Activated naive CD4-positive, alpha-beta T cell (primary cell): ENCODE measurements around the gene KCNG2.

Source experiments
- DNase-seq, 4 experiments: peaks; one replicate each; lab custom pipeline; 2025; lab: John Stamatoyannopoulos, UW

Gene KCNG2

GRCh38 chr18:79786304-79786703 lies 11.4 kb upstream of the KCNG2 start:
- DNase-seq, result no peak

GRCh38 chr18:79786786-79787526 lies 10.8 kb upstream of the KCNG2 start:
- no peak for DNase-seq

GRCh38 chr18:79787527-79787864 lies 10.2 kb upstream of the KCNG2 start:
- DNase-seq, result no peak

GRCh38 chr18:79787865-79788733 lies 9.6 kb upstream of the KCNG2 start:
- no peak for DNase-seq

GRCh38 chr18:79788734-79789085 lies 9.0 kb upstream of the KCNG2 start:
- DNase-seq, result no peak

GRCh38 chr18:79789091-79789891 lies 8.4 kb upstream of the KCNG2 start:
- no peak for DNase-seq

GRCh38 chr18:79789901-79790890 lies 7.5 kb upstream of the KCNG2 start:
- no peak for DNase-seq

- no peak for DNase-seq
Measured at GRCh38 chr18:79790996-79791972, 6.5 kb upstream of the KCNG2 start.

- no peak for DNase-seq
Measured at GRCh38 chr18:79792096-79792987, 5.4 kb upstream of the KCNG2 start.

GRCh38 chr18:79792988-79793355 lies 4.8 kb upstream of the KCNG2 start:
- no peak for DNase-seq

GRCh38 chr18:79794846-79795245 lies 2.9 kb upstream of the KCNG2 start:
- no peak for DNase-seq

- no peak for DNase-seq
Measured at GRCh38 chr18:79795446-79795845, 2.3 kb upstream of the KCNG2 start.

GRCh38 chr18:79796016-79796415 lies 1.7 kb upstream of the KCNG2 start:
- DNase-seq, result no peak

GRCh38 chr18:79796531-79797405 lies 970 bp upstream of the KCNG2 start:
- no peak for DNase-seq

GRCh38 chr18:79798346-79798998 lies 734 bp downstream of the KCNG2 start:
- no peak for DNase-seq

GRCh38 chr18:79798999-79799370 lies 1.2 kb downstream of the KCNG2 start:
- DNase-seq, result no peak

GRCh38 chr18:79799619-79800370 lies 2.1 kb downstream of the KCNG2 start:
- DNase-seq, result no peak
